HEK293T (cell line): ENCODE results near the gene ESR1.

ENCODE experiments used
- ARNT ChIP-seq: fragments of 450-650 bp; IDR thresholded peaks from 2 replicates; pipeline ENCODE4 v1.6.1; 2017; ENCODE audit warnings: mild to moderate bottlenecking
- BHLHE40 ChIP-seq: fragments of 450-650 bp; IDR thresholded peaks from 2 replicates; pipeline ENCODE4 v1.6.1; 2016; ENCODE audit warnings: mild to moderate bottlenecking, moderate library complexity, borderline replicate concordance
- ELF4 ChIP-seq: fragments of 450-650 bp; IDR thresholded peaks from 2 replicates; pipeline ENCODE4 v1.6.1; 2017; ENCODE audit warnings: antibody characterized with exemption
- FOXA1 ChIP-seq: fragments of 450-650 bp; IDR thresholded peaks from 2 replicates; pipeline ENCODE4 v1.6.1; 2016; ENCODE audit warnings: mild to moderate bottlenecking
- FOXK2 ChIP-seq: fragments of 450-650 bp; IDR thresholded peaks from 2 replicates; pipeline ENCODE4 v1.6.1; 2016; ENCODE audit warnings: mild to moderate bottlenecking
- FOXM1 ChIP-seq: fragments of 450-650 bp; IDR thresholded peaks from 2 replicates; pipeline ENCODE4 v1.6.1; 2017; ENCODE audit warnings: mild to moderate bottlenecking, borderline replicate concordance
- LEF1 ChIP-seq: fragments of 450-650 bp; IDR thresholded peaks from 2 replicates; pipeline ENCODE4 v1.6.1; 2017; ENCODE audit warnings: mild to moderate bottlenecking, borderline replicate concordance
- NFRKB ChIP-seq: fragments of 450-650 bp; IDR thresholded peaks from 2 replicates; pipeline ENCODE4 v1.6.1; 2016; ENCODE audit warnings: mild to moderate bottlenecking, moderate library complexity
- SUZ12 ChIP-seq: fragments of 450-650 bp; IDR thresholded peaks from 2 replicates; pipeline ENCODE4 v1.6.1; 2016; ENCODE audit warnings: mild to moderate bottlenecking
- TARDBP ChIP-seq: fragments of 450-650 bp; IDR thresholded peaks from 2 replicates; pipeline ENCODE4 v1.6.1; 2016

DNA sequence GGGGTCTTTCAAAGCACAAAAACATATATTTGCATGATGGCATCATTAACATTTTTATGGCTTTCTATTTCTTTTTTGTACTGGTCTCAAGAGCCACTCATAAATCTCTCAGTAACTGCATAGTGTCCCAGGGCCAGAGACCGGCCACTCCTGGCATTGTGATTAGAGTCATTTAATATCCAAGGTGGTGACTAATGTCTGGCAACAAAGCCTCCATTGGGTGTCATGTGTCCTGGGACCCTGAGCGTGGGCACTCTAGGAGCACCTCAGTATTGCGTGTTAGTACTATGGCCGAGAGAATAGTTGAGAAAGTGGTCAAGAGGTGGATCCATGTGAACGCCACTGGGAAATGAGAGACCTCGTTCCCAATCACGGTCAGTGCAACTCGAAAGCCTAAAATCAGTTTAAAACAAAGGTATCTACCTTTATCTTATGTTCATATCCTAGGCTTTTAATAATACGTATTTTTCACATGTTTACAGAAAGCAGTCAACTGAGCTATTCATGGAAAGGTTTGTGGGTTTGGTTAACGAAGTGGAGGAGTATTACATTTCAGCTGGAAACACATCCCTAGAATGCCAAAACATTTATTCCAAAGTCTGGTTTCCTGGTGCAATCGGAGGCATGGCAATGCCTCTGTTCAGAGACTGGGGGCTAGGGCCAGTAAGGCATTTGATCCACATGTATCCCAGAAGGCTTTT, 2.7 kb upstream of the ESR1 start:
- TF ChIP-seq BHLHE40 (no peak), LEF1 (no peak), TARDBP (no peak), SUZ12 (no peak), NFRKB (no peak), FOXK2 (no peak), FOXM1 (no peak), ARNT (no peak), FOXA1 (no peak), ELF4 (no peak)
